NCI-H146 (cell line): Measurements from ENCODE around the gene IGFBPL1.

Source experiments
- DNase-seq: peaks from one replicate; lab custom pipeline; 2025; lab: John Stamatoyannopoulos, UW

The IGFBPL1 gene

GRCh38 chr9:38396371-38396671 lies 27.9 kb downstream of the IGFBPL1 start:
- no peak for DNase-seq

GRCh38 chr9:38395653-38396370 lies 28.4 kb downstream of the IGFBPL1 start:
- no peak for DNase-seq

GRCh38 chr9:38394416-38394815 lies 29.8 kb downstream of the IGFBPL1 start:
- peak; percentile 83 for DNase-seq

GRCh38 chr9:38393128-38393796 lies 31.0 kb downstream of the IGFBPL1 start:
- peak; percentile 18 for DNase-seq

- DNase-seq: peak; percentile 97
Measured at GRCh38 chr9:38392235-38393127, 31.8 kb downstream of the IGFBPL1 start, which contains the start of gene ALDH1B1. Gene ALDH1B1, plus strand, starts transcription at chr9:38392702. Its CDS starts 3,047 bp downstream, at chr9:38395749.

- DNase-seq: no peak
Measured at GRCh38 chr9:38391278-38392118, 32.8 kb downstream of the IGFBPL1 start.

- DNase-seq: no peak
Measured at GRCh38 chr9:38390851-38391250, 33.4 kb downstream of the IGFBPL1 start.

- DNase-seq: no peak
Measured at GRCh38 chr9:38390442-38390841, 33.8 kb downstream of the IGFBPL1 start.

- DNase-seq: peak; percentile 31
Measured at GRCh38 chr9:38389313-38389712, 34.9 kb downstream of the IGFBPL1 start.

GRCh38 chr9:38388283-38389223 lies 35.7 kb downstream of the IGFBPL1 start:
- DNase-seq: peak; percentile 22

- DNase-seq: no peak
Measured at GRCh38 chr9:38387751-38388150, 36.5 kb downstream of the IGFBPL1 start.

- peak; percentile 34 for DNase-seq
Measured at GRCh38 chr9:38387066-38387465, 37.2 kb downstream of the IGFBPL1 start.

GRCh38 chr9:38386319-38386895 lies 37.8 kb downstream of the IGFBPL1 start:
- DNase-seq: peak; percentile 91

GRCh38 chr9:38385896-38386295 lies 38.4 kb downstream of the IGFBPL1 start:
- no peak for DNase-seq

- DNase-seq: no peak
Measured at GRCh38 chr9:38384990-38385848, 39.0 kb downstream of the IGFBPL1 start.

- DNase-seq: peak; percentile 93
Measured at GRCh38 chr9:38382141-38382540, 42.1 kb downstream of the IGFBPL1 start.

GRCh38 chr9:38380872-38381534 lies 43.3 kb downstream of the IGFBPL1 start:
- DNase-seq: peak; percentile 100

GRCh38 chr9:38380230-38380871 lies 43.9 kb downstream of the IGFBPL1 start:
- peak; percentile 73 for DNase-seq
